Ramos (cell line): ENCODE data around the gene CLEC7A.

Experiments
- in situ Hi-C: fragments of 300-500 bp; cut with MboI; formaldehyde crosslinking; loops from one replicate; pipeline ENCODE4 v1.14.3; 2022; ENCODE audit warnings: low sequenced_read_pairs; ENCODE audit not compliant: unreplicated experiment

Gene CLEC7A

DNA sequence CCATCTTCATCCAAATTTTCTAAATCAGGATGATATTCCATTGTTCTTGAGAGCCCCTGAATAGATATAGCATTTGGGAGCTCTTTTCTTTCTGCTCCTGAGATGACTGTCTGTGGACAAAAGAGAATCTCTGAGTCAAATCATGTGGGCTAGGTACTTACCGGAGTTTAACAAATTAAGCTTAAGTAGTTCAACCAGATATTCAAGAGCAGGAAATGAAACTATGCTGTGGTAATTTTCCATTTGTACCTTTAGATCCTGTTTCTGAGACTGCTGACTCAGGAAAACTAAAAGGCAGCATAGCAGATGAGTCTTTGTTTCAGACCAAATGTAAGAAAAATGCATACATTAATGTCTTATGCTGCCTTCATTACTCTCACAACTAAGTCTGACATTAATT lies at the start of gene CLEC7A:
Gene CLEC7A (minus strand): TSS at position 158 of the 400 bp plus-strand sequence. CDS start 117 bp downstream, at position 41.
- in situ Hi-C loops = no loop called here

DNA sequence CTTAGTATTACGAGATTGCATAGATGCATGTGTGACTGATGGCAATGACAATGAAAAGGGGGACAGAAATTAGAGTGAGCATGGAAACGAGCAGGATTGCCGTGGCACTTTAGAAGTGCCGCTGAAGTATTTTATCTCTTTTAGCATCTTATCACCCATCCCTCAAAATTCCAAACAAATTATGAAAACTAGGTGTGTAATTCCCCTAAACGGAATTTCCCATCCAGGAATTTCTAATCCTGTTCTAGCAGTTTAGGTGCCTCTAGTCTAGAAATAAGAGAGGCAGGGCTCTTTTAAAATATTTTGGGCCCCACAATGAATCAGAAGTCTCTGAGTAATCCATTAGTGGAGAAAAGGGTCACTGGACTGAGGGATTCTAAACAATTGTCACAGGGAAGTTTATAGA lies 49.8 kb upstream of the CLEC7A start:
- in situ Hi-C loops = no loop called here

DNA sequence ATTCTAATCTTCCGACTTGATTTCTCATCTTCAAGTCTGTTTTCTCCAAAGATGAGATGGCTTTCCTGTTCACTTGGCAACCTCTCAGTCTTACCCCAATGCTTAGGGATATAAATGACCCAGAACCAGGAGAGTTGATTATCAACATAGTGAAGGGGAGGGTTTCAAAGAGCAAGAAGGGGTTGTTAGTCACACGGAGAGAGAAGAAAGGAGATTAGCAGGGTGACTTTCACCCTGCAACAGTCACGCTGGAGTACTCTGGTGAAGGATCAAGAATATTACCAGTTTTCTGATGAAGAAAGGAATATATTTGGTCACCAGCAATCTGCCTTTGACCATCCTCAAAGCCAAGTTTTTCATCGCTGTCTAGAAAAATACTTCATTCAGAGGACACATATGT lies 48.8 kb upstream of the CLEC7A start, which contains the start of gene TMEM52B:
Gene TMEM52B (plus strand): TSS at position 212 of the 400 bp plus-strand sequence. CDS start 543 bp downstream, outside the sequence.
- in situ Hi-C loops = no loop called here

DNA sequence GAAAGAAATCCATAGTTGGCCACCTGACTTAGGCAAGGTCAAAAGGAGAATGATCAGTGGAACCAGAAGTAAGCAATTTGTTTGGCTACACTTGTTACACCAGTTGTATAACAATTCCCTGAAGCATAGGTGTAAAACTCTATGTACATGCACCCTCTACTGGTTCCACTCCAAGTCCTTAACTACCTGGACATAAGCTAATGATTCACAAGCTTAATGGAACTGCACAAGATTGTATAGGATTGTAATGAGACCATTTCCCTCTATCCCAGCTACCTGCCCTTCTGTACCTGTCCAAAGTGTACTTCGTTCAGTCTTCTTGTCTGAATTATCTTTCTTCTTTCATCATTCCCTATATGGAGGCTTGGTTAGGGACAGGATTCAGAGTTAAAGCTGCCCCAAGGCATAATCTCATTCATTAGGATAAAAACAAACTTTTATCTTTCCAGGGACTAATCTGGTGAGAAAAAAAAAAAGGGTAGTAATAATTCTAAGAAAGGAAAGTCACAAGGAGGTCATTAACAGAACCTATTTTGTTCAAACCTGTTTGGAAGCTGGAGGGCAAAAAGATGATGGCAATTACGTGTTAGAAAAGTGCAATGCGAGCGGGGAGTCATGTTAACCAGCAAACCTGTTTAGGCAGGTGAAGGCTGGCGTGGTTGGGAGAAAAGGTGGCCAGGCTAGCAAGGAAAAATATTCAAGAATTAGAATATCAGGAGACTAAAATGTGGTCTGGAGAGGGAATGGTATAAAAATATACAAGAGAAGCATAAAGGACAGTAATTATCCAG lies 46.0 kb upstream of the CLEC7A start:
- in situ Hi-C loops = no loop called here

DNA sequence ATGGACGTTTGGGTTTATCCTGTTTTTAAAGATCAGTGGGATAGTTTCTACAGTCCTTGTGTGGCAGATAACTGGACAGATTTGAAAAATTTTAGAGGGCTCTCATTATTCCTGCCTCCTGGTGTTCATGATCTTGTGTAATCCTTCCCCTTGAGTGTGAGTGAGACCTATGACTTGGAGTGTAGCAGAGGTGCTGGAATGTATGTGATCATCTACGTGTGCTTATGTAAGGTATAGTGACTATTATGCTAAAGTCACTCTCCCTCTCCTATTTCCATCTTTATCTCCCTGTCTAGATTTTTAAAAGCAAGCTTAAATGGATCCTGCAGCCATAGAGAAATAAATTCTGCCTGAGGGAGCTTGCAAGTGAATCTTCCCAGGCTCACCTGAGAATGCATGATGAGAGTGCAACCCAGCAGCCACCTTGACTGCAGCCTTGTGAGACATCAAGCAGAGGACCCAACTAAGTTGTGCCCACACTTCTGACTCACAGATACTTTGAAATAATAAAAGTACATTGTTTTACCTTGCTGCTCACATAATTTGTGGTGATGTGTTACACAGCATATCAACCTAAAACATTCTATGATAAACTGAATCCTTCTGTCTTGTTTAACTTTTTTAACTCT lies 45.1 kb upstream of the CLEC7A start:
- in situ Hi-C loops = no loop called here

DNA sequence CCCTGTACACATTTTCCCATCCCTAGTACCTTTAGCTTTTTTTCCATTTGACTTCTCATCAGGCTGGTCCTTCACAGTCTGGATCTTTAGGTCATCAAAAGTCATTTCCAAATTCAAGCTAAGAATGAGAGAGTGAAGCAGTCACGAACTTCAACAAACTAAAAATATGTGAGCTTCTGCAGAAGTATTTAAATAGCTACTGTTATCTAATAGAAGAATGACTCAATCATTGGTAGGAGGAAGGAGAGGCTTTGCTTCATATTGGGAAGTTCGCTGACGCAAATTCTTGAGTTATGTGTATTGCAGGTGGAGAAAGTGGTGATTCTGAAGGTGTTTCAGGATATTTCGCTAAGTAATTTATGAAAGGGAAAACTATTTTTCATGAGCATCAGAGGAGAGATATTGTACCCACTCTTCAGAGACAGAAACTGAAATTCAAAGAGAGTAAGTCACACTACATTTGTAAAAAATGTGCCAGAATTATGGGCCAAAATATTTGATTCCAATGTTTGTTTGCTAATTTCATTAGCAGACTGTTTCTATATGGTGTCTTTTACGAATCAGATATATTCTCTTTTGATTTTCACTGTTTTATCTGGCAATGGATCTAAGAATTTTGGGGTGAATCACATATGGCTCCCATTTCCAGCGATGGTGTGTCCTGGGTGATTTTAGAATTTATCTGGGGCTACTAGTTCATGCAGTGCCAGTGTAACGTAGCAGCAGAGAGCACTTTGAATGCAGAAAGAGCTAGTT lies 42.2 kb upstream of the CLEC7A start, which contains the start of gene OLR1:
Gene OLR1 (minus strand): TSS at position 160 of the 756 bp plus-strand sequence. CDS start 55 bp downstream, at position 105.
- in situ Hi-C loops = no loop called here

DNA sequence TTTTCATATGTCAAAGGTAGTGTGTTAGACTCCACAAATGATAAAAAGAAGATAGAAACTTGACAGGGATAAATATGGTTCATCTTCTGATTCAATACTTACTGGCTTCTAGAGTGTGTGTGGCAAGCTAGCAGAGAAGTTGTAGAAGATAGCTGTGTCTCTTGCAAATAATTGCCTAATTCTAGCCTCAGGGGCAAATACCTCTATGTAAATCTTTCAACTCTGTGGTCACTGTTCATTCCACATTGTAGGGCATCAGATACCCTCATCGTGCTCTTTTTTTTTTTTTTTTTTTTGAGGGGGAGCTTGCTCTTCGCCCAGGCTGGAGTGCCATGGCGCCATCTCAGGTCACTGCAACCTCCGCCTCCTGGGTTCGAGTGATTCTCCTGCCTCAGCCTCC lies 40.2 kb upstream of the CLEC7A start:
- in situ Hi-C loops = no loop called here

DNA sequence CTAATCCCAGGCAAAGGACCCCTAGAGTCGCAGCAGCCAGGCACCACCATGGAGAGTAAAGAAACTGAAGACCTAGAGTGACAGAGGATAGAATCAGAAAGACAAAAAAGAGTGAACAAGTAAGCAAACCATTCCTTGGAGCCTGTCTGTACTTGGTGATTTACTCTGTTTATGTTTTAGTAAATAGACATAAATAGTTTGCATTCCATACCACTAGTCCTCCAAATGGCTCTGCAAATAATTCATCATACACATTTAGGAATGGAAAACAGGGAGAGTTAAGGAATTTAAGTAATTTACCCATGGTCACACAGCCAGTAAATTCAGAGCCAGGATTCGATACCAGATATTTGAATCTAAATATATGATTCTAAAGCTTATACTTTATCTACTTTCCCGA lies 39.1 kb upstream of the CLEC7A start:
- in situ Hi-C loops = no loop called here

DNA sequence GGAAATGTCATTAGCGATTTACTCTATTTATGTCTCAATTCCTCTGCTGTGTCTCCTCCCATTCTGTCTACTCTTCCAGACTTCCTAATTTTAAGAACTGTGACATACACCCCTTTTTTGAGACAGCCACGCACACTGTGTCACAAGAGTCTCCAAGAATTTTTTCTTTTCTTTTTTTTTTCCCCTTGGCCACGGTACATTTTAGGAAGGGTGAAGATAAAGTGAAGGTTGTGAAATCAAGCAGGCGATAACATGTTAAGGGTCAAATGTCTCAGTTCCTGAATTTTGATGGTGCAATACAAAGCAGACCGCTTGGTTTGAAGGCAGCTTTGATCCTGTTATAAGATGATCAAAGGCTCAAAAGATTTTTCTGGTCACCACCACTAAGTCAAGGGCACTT lies 37.6 kb upstream of the CLEC7A start:
- in situ Hi-C loops = no loop called here

DNA sequence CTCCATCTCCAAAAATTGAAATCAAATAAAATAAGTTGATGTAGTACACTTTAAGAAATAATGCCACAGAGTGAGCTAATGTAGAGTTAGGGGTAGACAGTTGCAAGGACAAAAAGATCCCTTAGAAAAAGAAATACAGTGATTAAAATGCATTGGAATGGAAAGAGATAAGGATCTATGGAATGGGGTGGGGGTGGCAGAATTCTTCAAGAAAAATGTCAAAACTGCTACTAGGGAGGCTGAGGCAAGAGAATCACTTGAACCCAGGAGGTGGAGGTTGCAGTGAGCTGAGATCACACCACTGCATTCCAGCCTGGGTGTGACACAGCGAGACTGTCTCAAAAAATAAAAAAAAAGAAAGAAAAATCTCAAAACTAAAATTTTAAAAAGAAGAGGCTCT lies 35.4 kb upstream of the CLEC7A start:
- in situ Hi-C loops = no loop called here

DNA sequence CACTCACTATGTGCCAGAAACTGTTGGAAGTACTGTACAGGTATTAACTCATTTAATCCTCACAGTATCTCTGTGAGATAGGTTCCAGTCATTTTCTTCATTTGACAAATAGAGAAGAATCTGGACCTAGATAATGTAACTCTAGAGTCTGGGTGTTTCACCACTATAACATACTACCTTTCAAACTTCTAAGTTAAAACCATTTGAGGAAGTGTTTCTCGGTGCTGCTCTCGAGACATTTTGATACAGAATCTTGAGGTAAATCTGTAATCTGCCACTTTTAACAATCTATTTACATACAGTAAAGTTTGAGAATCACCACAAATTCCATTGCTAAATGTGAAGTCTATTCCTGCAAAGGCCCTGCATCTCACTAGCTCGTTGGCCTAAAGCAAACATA lies 33.1 kb upstream of the CLEC7A start:
- in situ Hi-C loops = no loop called here

DNA sequence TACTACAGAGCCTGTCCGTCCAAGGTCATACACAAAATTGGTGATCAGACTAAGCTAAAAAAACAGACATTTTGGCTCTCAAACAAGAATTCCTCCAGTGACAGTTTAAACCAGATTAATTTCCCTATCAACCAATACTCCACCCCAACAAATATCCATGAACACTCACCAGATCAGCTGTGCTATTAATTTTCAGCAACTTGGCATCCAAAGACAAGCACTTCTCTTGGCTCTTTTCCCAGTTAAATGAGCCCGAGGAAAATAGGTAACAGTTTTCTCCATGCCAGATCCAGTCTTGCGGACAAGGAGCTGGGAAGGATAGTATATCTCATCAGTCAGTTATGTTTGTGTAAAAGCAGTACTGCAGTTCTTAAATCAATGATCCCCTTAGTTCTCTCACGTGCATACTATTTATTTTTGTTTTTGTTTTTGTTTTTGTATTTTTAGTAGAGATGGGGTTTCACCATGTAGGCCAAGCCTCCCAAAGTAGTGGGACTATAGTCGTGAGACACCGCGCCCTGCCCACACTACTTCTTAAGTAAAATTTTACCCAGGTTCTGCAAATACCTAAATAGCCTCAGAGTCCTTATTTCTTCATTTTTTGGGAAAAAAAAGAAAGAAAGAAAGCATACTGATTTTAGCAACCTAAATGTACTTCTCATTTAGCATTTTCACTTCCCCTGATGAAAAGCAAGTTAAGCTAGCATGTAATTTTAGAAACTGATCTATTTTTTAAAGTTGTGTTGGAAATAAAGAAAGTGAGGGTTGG lies 30.8 kb upstream of the CLEC7A start:
- in situ Hi-C loops = no loop called here

DNA sequence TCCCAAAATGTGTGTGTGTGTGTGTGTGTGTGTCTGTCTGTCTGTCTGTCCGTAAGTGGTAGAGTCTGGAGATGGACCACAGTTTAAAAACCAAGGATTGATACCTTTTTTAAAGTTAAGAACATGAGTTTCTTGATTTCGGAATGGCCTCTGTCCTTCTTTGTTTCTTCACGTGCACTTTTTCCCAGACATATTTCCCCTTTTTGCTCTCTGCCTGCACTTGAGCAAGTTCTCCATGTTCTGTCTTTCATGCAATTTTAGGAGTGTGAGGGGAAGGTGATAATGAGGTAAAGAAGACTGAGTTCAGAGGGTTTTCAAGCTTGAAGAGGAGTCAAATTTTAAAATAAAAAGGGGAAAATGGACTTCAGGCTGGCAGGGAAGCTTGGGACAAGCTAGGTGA lies 29.3 kb upstream of the CLEC7A start:
- in situ Hi-C loops = loop anchor here (10.0 kb wide), 1 partner anchor 516 kb away; the partner anchor contains the start of gene STYK1

DNA sequence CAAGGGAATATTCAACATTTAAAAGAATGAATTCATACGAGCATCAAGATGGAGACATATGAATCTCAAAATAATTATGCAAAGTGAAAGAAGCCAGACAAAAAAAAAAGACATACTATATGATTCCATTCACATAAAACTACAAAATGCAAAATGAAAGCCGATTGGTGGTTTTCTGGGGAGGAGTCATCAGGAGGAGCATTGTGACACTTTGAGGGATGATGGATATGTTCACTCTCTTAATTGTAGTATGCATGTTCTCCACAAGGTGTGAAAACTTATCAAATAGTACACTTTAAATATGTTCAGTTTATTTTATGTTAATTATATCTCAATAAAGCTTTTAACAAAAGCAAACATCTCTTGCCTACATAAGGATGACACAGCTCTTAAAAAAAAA lies 28.4 kb upstream of the CLEC7A start:
- in situ Hi-C loops = loop anchor here (10.0 kb wide), 1 partner anchor 516 kb away; the partner anchor contains the start of gene STYK1

DNA sequence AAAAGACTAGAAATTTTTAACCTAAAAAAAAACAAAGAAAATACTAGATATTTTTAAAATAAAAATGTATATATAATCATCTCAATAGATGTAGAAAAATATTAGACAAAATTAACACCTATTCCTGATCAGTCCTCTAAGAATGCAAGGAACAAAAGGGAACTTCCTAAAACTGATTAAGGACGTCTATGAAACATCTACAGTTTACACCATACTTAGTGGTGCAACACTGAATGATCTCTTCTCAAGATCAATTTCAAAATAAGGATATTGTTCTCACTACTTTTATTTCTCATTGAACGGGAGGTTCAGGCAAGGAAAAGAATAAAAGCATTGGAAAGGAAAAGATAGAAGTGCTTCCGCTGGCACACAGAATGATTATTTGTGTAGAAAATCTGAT lies 26.0 kb upstream of the CLEC7A start:
- in situ Hi-C loops = loop anchor here (10.0 kb wide), 1 partner anchor 519 kb away; the partner anchor contains the start of gene STYK1

DNA sequence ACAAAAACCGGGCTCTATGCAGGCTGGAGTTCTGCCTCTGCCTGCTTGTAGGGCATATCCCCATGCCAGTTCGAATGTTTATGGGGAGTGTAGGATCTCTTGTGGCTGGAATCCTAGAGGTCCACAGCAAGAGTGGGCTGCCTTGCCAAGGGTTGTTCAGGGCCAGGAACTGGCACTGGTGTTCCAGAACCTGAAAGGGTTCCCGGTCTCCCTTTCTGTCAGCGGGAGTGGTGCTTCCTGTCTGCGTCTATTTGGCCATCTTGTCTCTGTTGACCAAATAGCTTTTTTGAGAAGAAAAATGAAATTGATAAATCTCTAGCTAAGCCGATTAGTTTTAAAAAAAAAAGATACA lies 24.1 kb upstream of the CLEC7A start:
- in situ Hi-C loops = loop anchor here (10.0 kb wide), 1 partner anchor 521 kb away; the partner anchor contains the start of gene STYK1

DNA sequence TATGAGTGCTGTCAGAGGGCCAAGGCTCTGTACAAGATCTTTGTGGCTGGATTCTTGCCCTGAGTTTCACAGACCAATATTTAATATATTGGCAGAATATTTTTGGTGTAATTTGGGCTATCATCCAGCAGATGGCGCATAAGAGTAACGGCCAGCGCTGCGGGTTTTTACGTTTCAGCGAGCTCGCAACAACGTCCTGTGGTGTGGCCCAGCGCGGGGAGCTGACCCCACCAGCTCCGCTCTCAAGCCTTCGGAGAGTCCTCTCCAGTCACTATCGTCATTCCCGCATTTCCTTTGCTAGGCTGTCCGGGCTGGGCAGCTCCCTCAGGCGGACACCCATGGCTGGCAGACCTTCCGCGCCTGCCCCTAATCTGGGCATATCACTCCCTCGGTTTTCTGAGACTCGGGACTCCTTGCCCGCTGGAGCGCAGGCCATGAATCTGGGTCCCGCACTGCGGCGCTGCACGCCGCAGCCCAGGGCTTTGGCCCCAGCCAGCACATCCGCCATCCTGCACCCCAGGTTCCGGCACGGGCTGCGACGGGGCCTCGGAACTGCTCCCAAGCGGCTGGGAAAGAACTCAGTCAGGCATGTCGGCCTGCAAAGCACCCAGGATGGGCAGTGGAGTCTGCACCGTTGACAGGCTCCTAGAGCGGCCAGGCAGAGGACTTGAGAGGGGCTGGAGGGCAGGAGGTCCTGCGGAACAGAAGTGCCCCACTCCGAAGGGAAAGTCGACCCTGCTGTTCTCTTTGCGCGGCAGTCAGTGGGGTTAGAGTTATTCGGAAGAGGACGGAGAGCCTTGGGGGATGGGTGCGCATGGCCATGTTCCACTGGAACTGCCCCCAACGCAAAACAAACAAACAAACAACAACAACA lies 23.5 kb upstream of the CLEC7A start:
- in situ Hi-C loops = loop anchor here (10.0 kb wide), 1 partner anchor 521 kb away; the partner anchor contains the start of gene STYK1

DNA sequence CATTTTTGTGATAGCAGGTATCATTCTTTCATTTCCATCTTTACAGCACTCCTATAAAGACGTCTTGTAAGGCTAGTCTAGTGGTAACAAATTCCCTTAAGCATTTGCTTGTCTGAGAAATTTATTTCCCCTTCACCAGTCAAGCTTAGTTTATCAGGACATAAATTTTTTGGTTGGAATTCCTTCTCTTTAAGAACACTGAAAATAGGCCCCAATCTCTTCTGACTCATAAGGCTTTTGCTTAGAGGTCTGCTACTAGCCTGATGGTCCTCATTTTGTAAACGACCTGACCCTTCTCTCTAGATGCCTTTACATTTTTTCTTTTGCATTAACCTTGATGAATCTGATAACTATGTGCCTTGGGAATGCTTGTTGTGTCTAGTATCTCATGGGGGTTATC lies 21.6 kb upstream of the CLEC7A start:
- in situ Hi-C loops = loop anchor here (10.0 kb wide), 1 partner anchor 523 kb away; the partner anchor contains the start of gene STYK1
